HepG2 (cell line): ENCODE data around the gene RCBTB1. TPM values are rescaled to one million over a fixed set of nuclear protein-coding genes. Genes with fewer than 3 reads are reported as not detected.
A peak's percentile ranks its signal among the peaks of the same experiment; 100 is the strongest.

Experiments
- FOXA1 ChIP-seq, 2 experiments: fragments of 450-650 bp in 1 of 2; sonication (generic) in 1 of 2; formaldehyde crosslinking in 1 of 2; IDR thresholded peaks; 2 replicates each; pipeline versions ENCODE4 v1.4.0 to v1.6.1; 2016 to 2020; ENCODE audit warnings: missing genetic modification reagents in 1 of 2
- FOXK1 ChIP-seq: sonication (generic); formaldehyde crosslinking; IDR thresholded peaks from 2 replicates; pipeline ENCODE4 v1.4.0; 2020; ENCODE audit warnings: low read depth, missing genetic modification reagents, borderline replicate concordance
- HMG20B ChIP-seq: conservative IDR thresholded peaks from 2 replicates; pipeline ENCODE4 v1.6.1; 2016; ENCODE audit warnings: missing genetic modification reagents, missing compliant biosample characterization
- IKZF4 ChIP-seq: sonication (generic); formaldehyde crosslinking; IDR thresholded peaks from 2 replicates; pipeline ENCODE4 v1.5.1; 2020; ENCODE audit warnings: borderline replicate concordance, mild to moderate bottlenecking, low read depth, missing genetic modification reagents; ENCODE audit errors: not compliant biosample characterization
- LCORL ChIP-seq, 2 experiments: fragments of 450-650 bp in 1 of 2; sonication (generic) in 1 of 2; formaldehyde crosslinking in 1 of 2; IDR thresholded peaks; 2 replicates each; pipeline versions ENCODE4 v1.5.0 to v1.6.1; 2017 to 2020; ENCODE audit warnings: antibody characterized with exemption in 1 of 2, missing genetic modification reagents in 1 of 2
- MLX ChIP-seq: IDR thresholded peaks from 2 replicates; pipeline ENCODE4 v1.6.1; 2016
- NFKBIZ ChIP-seq: IDR thresholded peaks from 2 replicates; pipeline ENCODE4 v1.6.1; 2018; ENCODE audit warnings: missing genetic modification reagents, missing compliant biosample characterization
- RERE ChIP-seq: IDR thresholded peaks from 2 replicates; pipeline ENCODE4 v1.6.1; 2016; ENCODE audit warnings: low read depth, missing genetic modification reagents, missing compliant biosample characterization
- REST ChIP-seq, 2 experiments: IDR thresholded peaks; 2 replicates each; pipeline ENCODE4 v1.6.1; 2011 to 2012; ENCODE audit warnings: low read length in 2 of 2, borderline replicate concordance in 1 of 2, low read depth in 1 of 2, mild to moderate bottlenecking in 1 of 2, moderate library complexity in 1 of 2
- SMC3 ChIP-seq: IDR thresholded peaks from 2 replicates; pipeline ENCODE4 v1.6.1; 2011; ENCODE audit warnings: low read length, improper control_type of control experiment
- TAF15 ChIP-seq: fragments of 200-400 bp; formaldehyde crosslinking; IDR thresholded peaks from one replicate; pipeline ENCODE4 v1.6.1; 2018; ENCODE audit warnings: mild to moderate bottlenecking, low read depth, low read length; ENCODE audit not compliant: poor library complexity, severe bottlenecking
- TOPORS ChIP-seq: sonication (generic); formaldehyde crosslinking; IDR thresholded peaks from 2 replicates; pipeline ENCODE4 v1.8.0; 2023; ENCODE audit warnings: mild to moderate bottlenecking, missing genetic modification reagents
- polyA plus RNA-seq, 8 experiments: library from polyadenylated mRNA; depleted of rRNA in 3 of 8; stranded (reverse) in 7 of 8; unstranded in 1 of 8; fragments of >200 nt; fragmentation: Illumina TruSeq in 4 of 8; extraction: Trizol in 4 of 8; gene quantifications; 2 replicates each; pipeline versions ENCODE4 v1.2.1 to v1.2.3, GENCODE V29; 2011 to 2016; ENCODE audit warnings: low read depth in 4 of 8, missing spikeins in 1 of 8, mixed read lengths in 1 of 8; ENCODE audit not compliant: insufficient read depth in 1 of 8
- total RNA-seq, 5 experiments: library from RNA; depleted of rRNA; stranded (reverse); fragments of >200 nt; fragmentation: Illumina TruSeq; extraction: Trizol; gene quantifications; 2 replicates each; pipeline ENCODE4 v1.2.3, GENCODE V29; 2016; ENCODE audit warnings: low read depth in 1 of 5
- TF ChIP-seq, protein P1 (sequence below): IDR thresholded peaks from 2 replicates; pipeline ENCODE4 v1.6.1; 2018; ENCODE audit warnings: missing genetic modification reagents
- TF ChIP-seq, protein P2 (sequence below), 2 experiments: sonication (generic) in 1 of 2; formaldehyde crosslinking in 1 of 2; IDR thresholded peaks; 2 replicates each; pipeline versions ENCODE4 v1.4.0 to v1.6.1; 2018 to 2020; ENCODE audit warnings: missing genetic modification reagents in 2 of 2, borderline replicate concordance in 1 of 2, low read depth in 1 of 2, mild to moderate bottlenecking in 1 of 2, missing biosample characterization in 1 of 2

Gene RCBTB1
- total and polyA plus RNA-seq, 2 of the 13 experiments (the other 11 are each of a cell fraction or from before 2014, with no cell fraction given): 13.4 to 21.6 TPM

DNA sequence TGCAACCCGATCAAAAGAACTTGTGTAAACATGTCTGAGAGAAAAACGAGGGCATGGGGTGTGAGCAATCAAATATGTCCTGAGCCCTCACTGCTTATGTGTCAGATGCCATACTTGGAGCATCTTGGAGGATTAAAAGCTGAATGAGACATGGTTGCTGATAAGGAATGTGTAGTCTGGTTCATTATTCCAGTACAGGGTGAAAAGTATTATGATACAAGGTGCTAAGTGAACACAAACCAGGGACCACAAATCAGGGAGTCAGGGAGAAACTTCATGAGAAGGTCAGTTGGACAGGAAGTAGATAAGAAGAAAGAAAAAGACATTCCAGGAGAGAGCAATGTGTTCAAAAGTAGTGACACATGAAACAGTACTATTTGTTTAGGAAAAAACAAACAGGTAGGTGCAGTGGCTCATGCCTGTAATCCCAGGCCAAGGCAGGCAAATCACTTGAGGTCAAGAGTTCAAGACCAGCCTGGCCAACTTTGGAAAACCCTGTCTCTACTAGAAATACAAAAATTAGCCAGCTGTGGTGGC, 2.0 kb upstream of the RCBTB1 start (continued):
- peak; percentile 46; the same call in 1 of the 2 replicates for TF ChIP-seq RERE (CRISPR knock-in tag)
- TF ChIP-seq, protein P1, sequence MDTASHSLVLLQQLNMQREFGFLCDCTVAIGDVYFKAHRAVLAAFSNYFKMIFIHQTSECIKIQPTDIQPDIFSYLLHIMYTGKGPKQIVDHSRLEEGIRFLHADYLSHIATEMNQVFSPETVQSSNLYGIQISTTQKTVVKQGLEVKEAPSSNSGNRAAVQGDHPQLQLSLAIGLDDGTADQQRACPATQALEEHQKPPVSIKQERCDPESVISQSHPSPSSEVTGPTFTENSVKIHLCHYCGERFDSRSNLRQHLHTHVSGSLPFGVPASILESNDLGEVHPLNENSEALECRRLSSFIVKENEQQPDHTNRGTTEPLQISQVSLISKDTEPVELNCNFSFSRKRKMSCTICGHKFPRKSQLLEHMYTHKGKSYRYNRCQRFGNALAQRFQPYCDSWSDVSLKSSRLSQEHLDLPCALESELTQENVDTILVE (CRISPR knock-in tag): 0 out of 2 replicates have a peak, but pooled peaks have one; percentile 38
- peak; percentile 57; the same call in 1 of the 2 replicates for TF ChIP-seq FOXK1 (CRISPR knock-in tag)
- TF ChIP-seq IKZF4: no peak
- TF ChIP-seq HMG20B: peak; percentile 79; the same call in 1 of the 2 replicates
- peak; percentile 57; the same call in 1 of the 2 replicates for TF ChIP-seq NFKBIZ
- TF ChIP-seq TOPORS (CRISPR knock-in tag): no peak
- TF ChIP-seq TAF15: no peak
- TF ChIP-seq, protein P2, sequence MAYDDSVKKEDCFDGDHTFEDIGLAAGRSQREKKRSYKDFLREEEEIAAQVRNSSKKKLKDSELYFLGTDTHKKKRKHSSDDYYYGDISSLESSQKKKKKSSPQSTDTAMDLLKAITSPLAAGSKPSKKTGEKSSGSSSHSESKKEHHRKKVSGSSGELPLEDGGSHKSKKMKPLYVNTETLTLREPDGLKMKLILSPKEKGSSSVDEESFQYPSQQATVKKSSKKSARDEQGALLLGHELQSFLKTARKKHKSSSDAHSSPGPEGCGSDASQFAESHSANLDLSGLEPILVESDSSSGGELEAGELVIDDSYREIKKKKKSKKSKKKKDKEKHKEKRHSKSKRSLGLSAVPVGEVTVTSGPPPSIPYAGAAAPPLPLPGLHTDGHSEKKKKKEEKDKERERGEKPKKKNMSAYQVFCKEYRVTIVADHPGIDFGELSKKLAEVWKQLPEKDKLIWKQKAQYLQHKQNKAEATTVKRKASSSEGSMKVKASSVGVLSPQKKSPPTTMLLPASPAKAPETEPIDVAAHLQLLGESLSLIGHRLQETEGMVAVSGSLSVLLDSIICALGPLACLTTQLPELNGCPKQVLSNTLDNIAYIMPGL (CRISPR knock-in tag; IDR thresholded peaks at IDR 0.05; ENCODE audit: borderline replicate concordance in 1 of 2, low read depth in 1 of 2): peak in 1 of 2 experiments; percentile 75; a peak in 1 of 4 replicates
- TF ChIP-seq LCORL (IDR thresholded peaks at IDR 0.05): no peak
- peak; percentile 52; the same call in 1 of the 2 replicates for TF ChIP-seq LCORL (CRISPR knock-in tag; IDR thresholded peaks at IDR 0.05)
- TF ChIP-seq REST (IDR thresholded peaks at IDR 0.05; ENCODE audit: borderline replicate concordance in 1 of 2, low read depth in 1 of 2, low read length in 2 of 2): peak in 1 of 2 experiments; percentile 42; a peak in 1 of 4 replicates
- TF ChIP-seq SMC3: no peak
- 0 out of 2 replicates have a peak, but pooled peaks have one; percentile 28 for TF ChIP-seq FOXA1 (IDR thresholded peaks at IDR 0.05)
- peak; percentile 84 for TF ChIP-seq FOXA1 (CRISPR knock-in tag; IDR thresholded peaks at IDR 0.05)
- TF ChIP-seq MLX (CRISPR knock-in tag): peak; percentile 52; the same call in 1 of the 2 replicates
